Measurements from ENCODE around the gene IL19.

The IL19 gene

GRCh38 chr1:206770531-206771337, at the start of gene IL19:
Gene IL19, plus strand, starts transcription at chr1:206770773. Its CDS starts 65,890 bp downstream, at chr1:206836663.
- DNase-seq, result peak; percentile 80 to 87

- no peak for DNase-seq
These were observed 49.1 kb upstream of the IL19 start for GRCh38 chr1:206721454-206721853.

GRCh38 chr1:206722751-206723461, 47.7 kb upstream of the IL19 start:
- no peak for DNase-seq

DNA sequence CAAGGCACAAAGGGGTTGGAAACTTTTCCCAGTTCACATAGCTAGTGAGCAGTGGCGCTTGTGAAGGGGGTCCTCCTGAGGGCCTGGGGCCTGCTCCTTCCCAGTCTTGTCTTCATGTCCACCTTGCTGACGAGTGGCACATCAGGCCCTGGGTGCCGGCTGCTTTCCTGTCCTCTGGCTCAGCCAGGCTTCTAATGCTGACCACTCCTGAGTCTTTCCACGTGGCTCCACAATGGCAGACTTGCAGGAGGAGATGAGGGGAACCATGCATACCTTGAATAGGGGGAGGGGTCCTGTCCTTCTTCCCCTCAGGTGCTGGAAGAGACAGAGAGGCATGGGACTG, 47.1 kb upstream of the IL19 start:
- no peak for DNase-seq

DNA sequence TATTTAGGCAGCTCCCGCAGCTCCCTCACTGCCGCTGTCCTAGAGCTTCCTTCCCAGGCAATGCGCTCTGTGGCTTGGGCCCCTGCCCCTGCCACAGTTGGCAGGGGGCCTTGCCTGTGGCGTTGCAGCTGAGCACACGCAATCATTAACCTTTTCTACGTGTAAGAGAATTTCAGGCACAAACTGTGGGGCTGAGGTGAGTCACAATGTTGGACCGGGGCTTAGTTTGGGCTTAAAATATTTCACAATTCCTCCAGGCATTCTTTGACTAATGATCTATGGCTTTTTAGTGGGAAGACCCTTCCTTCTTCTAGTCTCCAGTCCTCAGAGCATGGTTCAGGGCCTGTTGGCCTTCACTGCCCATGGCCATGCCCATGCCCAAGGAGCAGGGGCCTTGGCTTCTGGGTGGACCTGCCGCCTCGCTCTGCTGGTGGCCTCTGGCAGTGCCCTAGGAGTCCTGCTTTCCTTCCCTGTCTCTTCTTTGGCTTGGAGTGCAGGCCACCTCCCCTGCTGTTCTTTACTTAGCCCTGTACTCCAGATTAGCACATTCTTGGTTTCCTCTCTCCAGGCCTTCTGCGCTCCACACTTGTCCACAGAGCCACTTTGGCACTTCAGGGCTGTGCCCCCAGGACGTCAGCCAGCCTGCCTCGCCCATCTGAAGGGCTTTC, 46.6 kb upstream of the IL19 start:
- no peak for DNase-seq

GRCh38 chr1:206725109-206725963, 45.2 kb upstream of the IL19 start:
- peak in 1 of 2 donors; percentile 63 for DNase-seq

DNA sequence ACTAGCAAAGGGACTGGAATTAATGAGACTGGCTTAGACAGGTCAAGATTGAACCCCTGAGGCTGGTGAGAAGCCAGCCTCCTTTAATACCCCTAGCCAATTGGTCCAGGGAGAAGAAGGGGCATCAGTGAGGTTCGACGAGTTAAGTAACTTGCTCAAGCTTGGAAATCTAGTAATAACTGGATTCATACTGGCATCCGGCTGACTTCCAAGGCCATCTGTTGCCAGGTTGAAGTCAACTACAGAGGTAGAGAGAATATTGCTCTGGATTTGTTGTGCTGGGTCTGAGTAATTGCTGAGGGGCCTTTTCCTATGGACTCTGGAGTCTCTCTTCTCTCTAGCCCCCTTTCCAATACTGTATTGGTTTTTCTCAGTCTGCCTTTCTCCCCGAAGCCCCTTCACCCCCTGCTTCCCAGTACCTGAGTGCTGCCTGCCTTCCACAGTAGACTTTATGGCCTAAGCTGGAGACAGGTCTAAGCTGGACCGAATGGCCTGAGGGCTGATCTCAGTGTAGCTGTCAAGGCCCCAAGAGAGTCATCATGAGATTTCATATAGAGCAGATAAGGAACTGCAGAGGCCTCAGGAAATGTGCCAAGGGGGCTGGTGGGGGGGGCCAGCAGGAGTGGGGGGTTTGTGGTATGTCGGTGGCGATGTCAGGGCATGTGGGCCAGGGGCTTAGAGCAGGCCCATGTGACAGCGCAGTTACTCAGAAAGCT, 42.4 kb upstream of the IL19 start:
- no peak for DNase-seq

DNA sequence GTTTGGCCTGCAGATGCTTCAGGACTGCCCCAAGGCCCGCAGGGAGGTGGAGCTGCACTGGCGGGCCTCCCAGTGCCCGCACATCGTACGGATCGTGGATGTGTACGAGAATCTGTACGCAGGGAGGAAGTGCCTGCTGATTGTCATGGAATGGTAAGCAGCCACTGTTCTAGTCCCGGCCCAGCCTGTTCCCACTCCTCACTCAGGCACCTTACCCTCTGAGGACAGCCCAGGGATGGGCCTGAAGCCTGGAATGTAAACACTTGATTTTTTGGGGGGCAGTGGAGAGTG, 41.9 kb upstream of the IL19 start:
- DNase-seq, result no peak

DNA sequence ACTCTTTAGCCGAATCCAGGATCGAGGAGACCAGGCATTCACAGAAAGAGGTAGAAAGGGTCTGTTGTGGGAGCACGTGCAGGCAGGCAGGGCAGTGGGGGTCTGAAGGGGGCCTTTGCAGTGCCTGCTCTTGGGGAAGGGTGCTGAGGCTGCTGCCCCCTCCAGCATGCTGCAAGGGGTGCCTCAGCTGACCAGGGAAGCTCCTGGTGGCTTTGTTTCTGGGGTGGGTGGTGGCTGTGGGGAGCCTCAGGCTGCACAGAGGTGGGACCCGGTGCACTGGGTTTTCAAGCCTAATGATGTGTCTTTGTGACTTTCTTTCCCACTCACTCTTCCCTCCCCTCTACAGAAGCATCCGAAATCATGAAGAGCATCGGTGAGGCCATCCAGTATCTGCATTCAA, 41.5 kb upstream of the IL19 start:
- DNase-seq, result no peak

DNA sequence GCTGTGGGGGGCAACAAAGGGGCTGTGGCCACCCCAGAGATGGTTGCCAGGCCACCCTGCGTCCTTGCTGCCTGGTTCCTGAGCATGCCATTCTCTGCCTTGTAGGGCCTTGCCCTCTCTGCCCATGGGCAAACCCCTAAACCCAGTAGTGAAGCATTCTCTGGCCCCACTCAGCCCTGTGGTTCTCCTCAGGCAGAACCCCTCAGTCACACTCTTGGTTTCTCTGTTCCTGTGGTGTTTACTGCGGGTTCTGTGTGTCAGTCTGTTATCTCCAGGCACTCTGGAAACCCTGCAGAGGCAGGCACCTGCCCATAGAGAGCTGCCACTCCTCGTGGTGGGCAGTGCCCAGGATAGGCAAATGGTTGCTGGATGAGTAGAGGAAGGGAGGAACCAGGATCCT, 41.1 kb upstream of the IL19 start:
- DNase-seq, result no peak

DNA sequence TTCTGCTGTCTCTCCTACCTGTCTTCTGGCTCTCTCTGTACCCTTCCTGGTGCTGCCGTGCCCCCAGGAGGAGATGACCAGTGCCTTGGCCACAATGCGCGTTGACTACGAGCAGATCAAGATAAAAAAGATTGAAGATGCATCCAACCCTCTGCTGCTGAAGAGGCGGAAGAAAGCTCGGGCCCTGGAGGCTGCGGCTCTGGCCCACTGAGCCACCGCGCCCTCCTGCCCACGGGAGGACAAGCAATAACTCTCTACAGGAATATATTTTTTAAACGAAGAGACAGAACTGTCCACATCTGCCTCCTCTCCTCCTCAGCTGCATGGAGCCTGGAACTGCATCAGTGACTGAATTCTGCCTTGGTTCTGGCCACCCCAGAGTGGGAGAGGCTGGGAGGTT, 38.1 kb upstream of the IL19 start:
- DNase-seq, result no peak

GRCh38 chr1:206732992-206733391, 37.6 kb upstream of the IL19 start:
- peak in 1 of 2 donors; percentile 49 for DNase-seq

DNA sequence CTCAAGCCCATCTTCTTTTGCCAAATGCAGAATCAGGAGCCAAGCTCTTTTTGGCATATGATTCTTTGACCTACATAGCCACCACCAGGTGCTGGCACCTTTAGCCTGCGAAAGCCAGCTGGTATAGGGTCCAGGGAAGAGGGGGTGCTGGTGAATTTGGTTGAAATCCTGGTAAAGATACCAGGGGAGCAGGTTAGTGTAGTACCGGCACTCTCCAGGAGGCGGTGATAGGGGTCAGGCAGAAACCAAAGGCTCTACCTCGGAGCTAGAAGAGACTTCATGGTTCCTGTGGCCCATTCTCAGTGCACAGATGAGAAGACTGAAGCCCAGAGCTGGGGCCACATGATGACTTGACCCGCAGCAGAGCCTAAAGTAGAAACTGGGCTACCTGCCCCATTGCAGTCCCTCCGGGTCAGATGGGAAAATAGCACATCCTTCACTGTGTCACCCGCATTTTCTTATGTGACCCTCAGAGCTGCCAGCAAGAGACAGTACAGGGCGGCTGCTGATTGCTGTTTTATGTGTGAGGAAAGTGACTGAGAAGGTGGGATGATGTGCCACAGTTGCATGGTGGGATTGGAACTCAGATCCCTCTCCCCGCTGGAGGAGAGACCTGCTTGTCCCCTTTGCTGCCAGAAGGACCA, 36.0 kb upstream of the IL19 start:
- peak in 1 of 2 donors; percentile 78 for DNase-seq

DNA sequence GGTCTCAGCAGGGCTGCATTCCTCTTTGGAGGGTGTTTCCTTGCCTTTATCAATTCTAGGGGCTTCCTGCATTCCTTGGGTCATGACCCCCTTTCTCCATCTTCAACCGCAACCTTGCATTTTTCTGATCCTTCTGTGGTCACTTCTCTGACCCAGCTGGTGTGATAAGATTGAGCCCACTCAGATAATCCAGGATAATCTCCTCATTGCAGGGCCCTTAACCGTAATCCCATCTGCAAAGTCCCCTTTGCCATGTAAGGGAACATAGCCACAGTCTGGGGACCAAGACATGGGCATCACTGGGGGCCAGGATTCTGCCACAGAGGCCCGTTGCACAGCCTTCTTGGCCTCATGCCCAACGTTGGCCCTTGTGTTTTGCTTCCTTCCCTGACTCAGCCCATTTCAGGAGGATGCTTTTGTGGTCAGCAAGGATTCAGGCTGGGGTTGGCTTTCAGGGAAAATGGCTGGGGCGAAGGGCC, 35.0 kb upstream of the IL19 start:
- no peak for DNase-seq

- DNase-seq, result no peak
These were observed 33.5 kb upstream of the IL19 start for GRCh38 chr1:206736878-206737728.

- DNase-seq, result peak in 1 of 2 donors; percentile 54
These were observed 32.8 kb upstream of the IL19 start for GRCh38 chr1:206737729-206738201.

DNA sequence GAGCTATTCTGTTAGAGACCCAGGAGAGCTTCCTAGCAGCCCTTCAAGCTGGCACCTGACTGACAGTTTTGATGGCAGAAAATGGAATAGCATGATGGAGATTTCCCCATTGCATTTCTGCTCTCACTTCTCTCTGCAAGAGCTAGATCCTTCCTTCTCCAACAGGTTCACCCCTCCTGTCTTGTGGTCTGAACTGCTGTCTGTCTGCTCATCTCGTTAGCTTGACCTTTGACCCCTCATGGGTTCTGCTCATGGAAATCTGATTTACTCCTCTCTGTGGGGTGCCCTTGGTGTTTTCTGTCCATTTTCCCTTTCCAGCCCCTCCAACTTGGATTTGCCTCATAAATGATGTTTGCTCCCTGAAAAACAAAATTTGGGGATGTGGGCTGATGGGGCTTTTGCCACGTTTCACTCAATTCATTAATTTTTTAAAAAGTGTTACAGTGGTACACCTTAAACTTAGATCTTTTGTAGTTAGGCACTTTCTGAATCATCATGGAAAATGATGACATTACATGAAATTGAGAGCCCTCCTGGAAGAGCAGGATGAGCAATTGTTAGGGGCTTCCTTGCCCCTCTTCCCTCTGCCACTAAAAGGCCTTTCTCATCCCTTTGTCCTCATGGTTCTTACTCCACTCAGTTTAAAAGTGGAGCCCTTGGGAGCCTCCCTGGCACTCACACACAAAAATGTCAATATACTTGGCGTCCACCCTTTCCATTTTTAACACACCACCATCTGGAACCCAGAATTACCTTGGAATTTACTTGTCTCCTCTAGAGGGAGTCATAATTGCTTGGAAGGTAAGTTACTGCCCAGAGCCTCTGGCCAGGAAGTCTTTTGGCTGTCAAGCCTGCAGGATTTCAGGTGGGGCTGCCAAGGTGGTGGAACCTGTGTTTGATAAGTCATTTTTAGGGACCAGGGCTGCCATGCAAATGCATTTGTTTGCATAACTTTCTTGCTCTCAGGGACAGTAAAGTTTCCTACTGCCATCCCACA, 31.9 kb upstream of the IL19 start:
- DNase-seq, result no peak

DNA sequence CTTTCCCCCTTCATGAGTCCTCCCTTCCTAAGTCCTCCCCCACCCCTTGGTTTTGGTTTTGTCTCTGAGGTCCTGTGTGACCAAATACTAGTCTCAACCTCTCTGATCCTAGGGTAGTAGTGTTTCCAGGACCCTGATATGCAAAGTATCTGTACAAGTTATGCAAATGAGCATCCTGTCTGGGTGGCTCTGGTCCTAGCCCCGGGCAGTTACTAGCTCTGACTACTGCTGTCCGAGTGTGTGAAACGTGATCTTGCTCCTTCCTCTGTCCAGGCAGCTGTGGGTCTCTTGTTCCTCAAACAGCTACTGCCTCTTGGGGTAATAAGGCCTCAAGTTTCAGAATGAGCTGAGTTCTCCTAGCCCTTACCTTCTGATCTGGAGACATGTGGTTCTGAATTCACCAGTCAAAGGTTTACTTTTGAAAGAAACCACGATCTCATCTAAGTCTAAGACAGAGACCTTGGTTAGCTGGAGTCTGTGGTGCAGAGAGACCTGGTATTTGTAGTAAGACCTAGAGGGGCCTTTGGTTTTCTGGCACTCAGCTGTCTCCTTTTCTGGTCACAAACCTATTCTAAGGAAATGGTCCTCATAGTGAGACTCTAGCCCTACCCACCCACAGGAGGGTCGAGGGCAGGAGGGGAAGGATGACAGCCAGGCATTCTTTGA, 31.0 kb upstream of the IL19 start:
- peak; percentile 66 to 70 for DNase-seq

Measured in inflammatory macrophage treated with lipopolysaccharide for 1 hour (primary cell).